Fibroblast of gingiva (primary cell): ENCODE results near the gene CRELD2.

ENCODE experiments used
- DNase-seq: peaks from one replicate; pipeline ENCODE4 v3.0.0-alpha.2; 2011; ENCODE audit warnings: low read depth

The CRELD2 gene

GRCh38 chr22:49917974-49918910 lies at the start of gene CRELD2, which contains the start of gene ALG12:
CRELD2 (plus strand) TSS chr22:49918634; CDS start chr22:49918770, 136 bp downstream.
ALG12 (minus strand) TSS chr22:49918438; CDS start chr22:49913765, 4,673 bp downstream.
- DNase-seq: peak; percentile 96

GRCh38 chr22:49869086-49869830 lies 49.2 kb upstream of the CRELD2 start:
- no peak for DNase-seq

- no peak for DNase-seq
Observed at GRCh38 chr22:49869845-49870712, 48.4 kb upstream of the CRELD2 start.

GRCh38 chr22:49871482-49871881 lies 47.0 kb upstream of the CRELD2 start:
- DNase-seq: no peak

- DNase-seq: no peak
Observed at GRCh38 chr22:49872347-49872746, 46.1 kb upstream of the CRELD2 start.

- no peak for DNase-seq
Observed at GRCh38 chr22:49873228-49873940, 45.0 kb upstream of the CRELD2 start.

GRCh38 chr22:49877642-49878041 lies 40.8 kb upstream of the CRELD2 start:
- DNase-seq: no peak

- no peak for DNase-seq
Observed at GRCh38 chr22:49878206-49878605, 40.2 kb upstream of the CRELD2 start.

- DNase-seq: no peak
Observed at GRCh38 chr22:49879871-49880270, 38.6 kb upstream of the CRELD2 start.

- no peak for DNase-seq
Observed at GRCh38 chr22:49880281-49880680, 38.2 kb upstream of the CRELD2 start.

- DNase-seq: no peak
Observed at GRCh38 chr22:49881856-49882255, 36.6 kb upstream of the CRELD2 start.

GRCh38 chr22:49882519-49883293 lies 35.7 kb upstream of the CRELD2 start:
- no peak for DNase-seq

- no peak for DNase-seq
Observed at GRCh38 chr22:49883294-49883640, 35.2 kb upstream of the CRELD2 start.

GRCh38 chr22:49884075-49884474 lies 34.4 kb upstream of the CRELD2 start:
- DNase-seq: no peak

GRCh38 chr22:49884503-49885260 lies 33.8 kb upstream of the CRELD2 start:
- DNase-seq: no peak

- no peak for DNase-seq
Observed at GRCh38 chr22:49885281-49885680, 33.2 kb upstream of the CRELD2 start.

- no peak for DNase-seq
Observed at GRCh38 chr22:49885881-49886280, 32.6 kb upstream of the CRELD2 start.

- DNase-seq: no peak
Observed at GRCh38 chr22:49886346-49887063, 31.9 kb upstream of the CRELD2 start.

GRCh38 chr22:49887064-49887451 lies 31.4 kb upstream of the CRELD2 start:
- DNase-seq: no peak
